Prostate gland (tissue), 2 donors: Measurements from ENCODE around the gene IMMP2L. TPM values are rescaled to one million over a fixed set of nuclear protein-coding genes. Genes with fewer than 3 reads are reported as not detected.

ENCODE experiments used
- DNase-seq: peaks from one replicate; pipeline ENCODE4 v3.0.0-alpha.2; 2019; ENCODE audit warnings: low spot score
- H3K27ac ChIP-seq, 2 donors: fragments of 200-600 bp; sonication (generic); 2 replicates each; pipeline ENCODE4 v1.5.1; 2017 to 2019
- H3K27me3 ChIP-seq: fragments of 200-600 bp; sonication (generic); replicated peaks from 2 replicates; pipeline ENCODE4 v1.5.1; 2019; ENCODE audit not compliant: insufficient read depth
- H3K36me3 ChIP-seq, 2 donors: fragments of 200-600 bp; sonication (generic); 1 replicate in 1 of 2; 2 replicates in 1 of 2; pipeline versions ENCODE4 v1.5.1 to v1.8.1; 2017 to 2019
- H3K4me1 ChIP-seq: fragments of 200-600 bp; sonication (generic); replicated peaks from 2 replicates; pipeline ENCODE4 v1.5.1; 2019
- H3K4me3 ChIP-seq, 2 donors: fragments of 200-600 bp; sonication (generic); 2 replicates each; pipeline ENCODE4 v1.5.1; 2017 to 2019
- H3K9me3 ChIP-seq: fragments of 200-600 bp; sonication (generic); 2 replicates; pipeline ENCODE4 v1.5.1; 2017
- CTCF ChIP-seq, 4 experiments: fragments of 200-600 bp in 2 of 4; fragments of 450-650 bp in 2 of 4; sonication (generic) in 2 of 4; IDR thresholded peaks; 1 replicate in 3 of 4; 2 replicates in 1 of 4; pipeline ENCODE4 v1.5.1; 2016 to 2019; ENCODE audit warnings: antibody characterized with exemption in 4 of 4, mild to moderate bottlenecking in 2 of 4, moderate library complexity in 2 of 4
- POLR2A ChIP-seq: fragments of 450-650 bp; IDR thresholded peaks from one replicate; pipeline ENCODE4 v1.6.1; 2016; ENCODE audit warnings: antibody characterized with exemption, mild to moderate bottlenecking
- POLR2AphosphoS5 ChIP-seq: sonication (generic); formaldehyde crosslinking; IDR thresholded peaks from one replicate; pipeline ENCODE4 v1.6.1; 2017; ENCODE audit warnings: antibody characterized with exemption
- WGBS: methylation state at CpG from one replicate; pipeline ENCODE4 v1.1.5; 2018; 5-methylcytosine and 5-hydroxymethylcytosine counted together
- intact Hi-C: fragments of 100-400 bp; cut with DNase I; formaldehyde crosslinking; loops from one replicate; pipeline ENCODE4 v1.14.2; 2022
- total RNA-seq, 2 donors: library from RNA; depleted of rRNA; stranded (reverse); fragments of >200 nt; gene quantifications; one replicate each; pipeline ENCODE4 v1.1.0, GENCODE V29; 2016

The IMMP2L gene
- total RNA-seq, 2 donors from 2014 or later: 16.9 to 20.4 TPM

GRCh38 chr7:110948280-110948679 lies 614.0 kb downstream of the IMMP2L start:
- TF ChIP-seq POLR2AphosphoS5 (no peak), POLR2A (no peak), CTCF (IDR thresholded peaks at IDR 0.05) (no peak)

GRCh38 chr7:110947408-110947807 lies 614.9 kb downstream of the IMMP2L start:
- DNase-seq: no peak
- Histone ChIP-seq H3K36me3 (no peaks in the 10 kb centered on the region), H3K4me3 (no peak overlapping the region), H3K27ac (no peak overlapping the region), H3K9me3 (no peaks in the 10 kb centered on the region), H3K4me1 (no peaks in the 10 kb centered on the region), H3K27me3 (no peaks in the 10 kb centered on the region)
- 79% methylated on average over 3 of the region's 3 CpGs for WGBS
- TF ChIP-seq POLR2AphosphoS5: no peak
- TF ChIP-seq POLR2A: no peak
- TF ChIP-seq CTCF (IDR thresholded peaks at IDR 0.05): no peak
- intact Hi-C loops: no loop called here

More at GRCh38 chr7:110948280-110948679, 614.0 kb downstream of the IMMP2L start:
- intact Hi-C loops: no loop called here
- Histone ChIP-seq H3K9me3 (no peaks in the 10 kb centered on the region), H3K27ac (no peak overlapping the region), H3K27me3 (no peaks in the 10 kb centered on the region), H3K36me3 (no peaks in the 10 kb centered on the region), H3K4me3 (no peak overlapping the region), H3K4me1 (no peaks in the 10 kb centered on the region)
- no peak for DNase-seq

- intact Hi-C loops: no loop called here
- H3K9me3 ChIP-seq: no peaks in the 10 kb centered on the region
- no peak for DNase-seq
- no peak overlapping the region for H3K27ac ChIP-seq
- H3K27me3 ChIP-seq: no peaks in the 10 kb centered on the region
- no peaks in the 10 kb centered on the region for H3K4me1 ChIP-seq
- no peaks in the 10 kb centered on the region for H3K36me3 ChIP-seq
- TF ChIP-seq CTCF (IDR thresholded peaks at IDR 0.05) (no peak), POLR2A (no peak), POLR2AphosphoS5 (no peak)
- H3K4me3 ChIP-seq: no peak overlapping the region
- WGBS: 90% methylated on average over 9 of the region's 9 CpGs
Observed at GRCh38 chr7:110944966-110945644, 617.2 kb downstream of the IMMP2L start.

GRCh38 chr7:110944448-110944847 lies 617.8 kb downstream of the IMMP2L start:
- H3K4me1 ChIP-seq: no peaks in the 10 kb centered on the region
- no peak for DNase-seq
- H3K36me3 ChIP-seq: no peaks in the 10 kb centered on the region
- no peak for TF ChIP-seq CTCF (IDR thresholded peaks at IDR 0.05)
- TF ChIP-seq POLR2AphosphoS5: no peak
- no peak for TF ChIP-seq POLR2A
- H3K9me3 ChIP-seq: no peaks in the 10 kb centered on the region
- no peaks in the 10 kb centered on the region for H3K27me3 ChIP-seq
- H3K4me3 ChIP-seq: no peak overlapping the region
- 97% methylated on average over 7 of the region's 7 CpGs for WGBS
- intact Hi-C loops: no loop called here
- H3K27ac ChIP-seq: no peak overlapping the region

- DNase-seq: no peak
- 45% methylated on average over 4 of the region's 4 CpGs for WGBS
- Histone ChIP-seq H3K4me1 (no peaks in the 10 kb centered on the region), H3K9me3 (no peaks in the 10 kb centered on the region), H3K27ac (no peak overlapping the region), H3K27me3 (no peaks in the 10 kb centered on the region), H3K4me3 (no peak overlapping the region), H3K36me3 (no peaks in the 10 kb centered on the region)
- TF ChIP-seq POLR2A (no peak), POLR2AphosphoS5 (no peak), CTCF (IDR thresholded peaks at IDR 0.05) (no peak)
- intact Hi-C loops: no loop called here
Observed at GRCh38 chr7:110943701-110944345, 618.5 kb downstream of the IMMP2L start.
